ENCODE measurements around the gene TEX22.

TEX22 gene

GRCh38 chr14:105456736-105457617 is 58.6 kb downstream of the TEX22 start:
- no peak for DNase-seq (ENCODE audit: low spot score)

GRCh38 chr14:105458010-105458409 is 59.7 kb downstream of the TEX22 start:
- DNase-seq (ENCODE audit: low spot score), result no peak

GRCh38 chr14:105458571-105458970 is 60.2 kb downstream of the TEX22 start:
- no peak for DNase-seq (ENCODE audit: low spot score)

GRCh38 chr14:105460116-105460515 is 61.8 kb downstream of the TEX22 start:
- no peak for DNase-seq (ENCODE audit: low spot score)

- no peak for DNase-seq (ENCODE audit: low spot score)
Measured at GRCh38 chr14:105460616-105461015, 62.3 kb downstream of the TEX22 start.

GRCh38 chr14:105461903-105462302 is 63.6 kb downstream of the TEX22 start:
- no peak for DNase-seq (ENCODE audit: low spot score)
